Measurements from ENCODE around the gene SMKR1. TPM values are rescaled to one million over a fixed set of nuclear protein-coding genes. Genes with fewer than 3 reads are reported as not detected.

Gene SMKR1
- total and polyA plus RNA-seq, 3 donors from 2014 or later: 57.0 to 231 (median 210) TPM

DNA sequence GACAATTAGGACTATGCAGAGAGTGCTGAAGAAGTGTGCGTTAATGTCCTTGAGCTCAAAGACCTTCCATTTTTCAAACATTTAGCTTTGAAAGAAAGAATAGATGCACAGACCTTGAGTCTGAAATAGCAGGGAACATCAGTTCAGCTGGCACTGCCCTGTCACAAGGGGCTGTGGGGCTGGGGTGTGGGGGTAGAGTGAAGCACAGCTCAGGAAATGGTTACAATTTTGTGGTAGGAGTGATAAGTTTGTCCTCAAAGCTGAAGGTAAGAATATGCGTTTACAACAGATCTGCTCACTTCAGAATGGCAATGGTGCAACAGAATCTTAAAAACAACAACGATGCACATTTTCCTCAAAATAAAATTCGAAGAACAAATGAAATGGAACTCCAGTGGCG, 33.6 kb downstream of the SMKR1 start:
- DNase-seq: peak; percentile 57
- Histone ChIP-seq H3K9me3 (no peaks in the 10 kb centered on the region), H3K4me3 (no peak overlapping the region), H3K27ac (peak overlapping the region in 1 of 2 donors; percentile 71), H3K27me3 (no peaks in the 10 kb centered on the region), H3K4me1 (no peaks in the 10 kb centered on the region), H3K36me3 (ENCODE audit: low read depth, missing control alignments) (no peaks in the 10 kb centered on the region)
- WGBS, 2 donors: 46 to 49% methylated on average over 5 of the region's 5 CpGs
- intact Hi-C loops (cut with DNase I; ENCODE audit: low total_unique reads): no loop called here
- no peak for TF ChIP-seq POLR2A (IDR thresholded peaks at IDR 0.05)
- TF ChIP-seq, protein P1, sequence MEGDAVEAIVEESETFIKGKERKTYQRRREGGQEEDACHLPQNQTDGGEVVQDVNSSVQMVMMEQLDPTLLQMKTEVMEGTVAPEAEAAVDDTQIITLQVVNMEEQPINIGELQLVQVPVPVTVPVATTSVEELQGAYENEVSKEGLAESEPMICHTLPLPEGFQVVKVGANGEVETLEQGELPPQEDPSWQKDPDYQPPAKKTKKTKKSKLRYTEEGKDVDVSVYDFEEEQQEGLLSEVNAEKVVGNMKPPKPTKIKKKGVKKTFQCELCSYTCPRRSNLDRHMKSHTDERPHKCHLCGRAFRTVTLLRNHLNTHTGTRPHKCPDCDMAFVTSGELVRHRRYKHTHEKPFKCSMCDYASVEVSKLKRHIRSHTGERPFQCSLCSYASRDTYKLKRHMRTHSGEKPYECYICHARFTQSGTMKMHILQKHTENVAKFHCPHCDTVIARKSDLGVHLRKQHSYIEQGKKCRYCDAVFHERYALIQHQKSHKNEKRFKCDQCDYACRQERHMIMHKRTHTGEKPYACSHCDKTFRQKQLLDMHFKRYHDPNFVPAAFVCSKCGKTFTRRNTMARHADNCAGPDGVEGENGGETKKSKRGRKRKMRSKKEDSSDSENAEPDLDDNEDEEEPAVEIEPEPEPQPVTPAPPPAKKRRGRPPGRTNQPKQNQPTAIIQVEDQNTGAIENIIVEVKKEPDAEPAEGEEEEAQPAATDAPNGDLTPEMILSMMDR (IDR thresholded peaks at IDR 0.05): no peak

DNA sequence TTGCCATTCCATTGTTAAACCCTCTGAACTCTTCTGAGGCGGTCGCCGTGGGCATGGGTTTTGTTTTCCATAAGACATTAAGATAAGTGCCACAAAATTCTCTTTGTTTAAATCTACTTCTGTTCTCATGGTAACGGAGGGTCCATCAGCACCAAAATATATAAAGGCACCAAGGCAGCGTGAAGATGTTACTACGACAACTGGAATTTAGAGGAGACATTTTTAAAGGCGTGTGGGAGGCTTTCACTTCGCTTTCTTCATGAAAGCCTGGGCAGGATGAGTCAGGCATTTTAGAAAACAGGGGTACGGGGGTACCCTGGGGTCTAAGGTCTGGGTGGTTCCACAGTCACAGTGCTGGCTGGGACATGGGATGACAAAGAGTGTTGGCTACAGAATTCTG, 34.0 kb downstream of the SMKR1 start:
- no peaks in the 10 kb centered on the region for H3K9me3 ChIP-seq
- no peak for DNase-seq
- intact Hi-C loops (cut with DNase I; ENCODE audit: low total_unique reads): no loop called here
- peak overlapping the region; percentile 26 to 71 for H3K27ac ChIP-seq
- no peaks in the 10 kb centered on the region for H3K36me3 ChIP-seq (ENCODE audit: low read depth, missing control alignments)
- no peaks in the 10 kb centered on the region for H3K27me3 ChIP-seq
- no peak overlapping the region for H3K4me3 ChIP-seq
- 54 to 77% methylated on average over 9 of the region's 9 CpGs for WGBS, 2 donors
- TF ChIP-seq POLR2A (IDR thresholded peaks at IDR 0.05): no peak
- TF ChIP-seq, protein P1 (IDR thresholded peaks at IDR 0.05): no peak
- no peaks in the 10 kb centered on the region for H3K4me1 ChIP-seq

DNA sequence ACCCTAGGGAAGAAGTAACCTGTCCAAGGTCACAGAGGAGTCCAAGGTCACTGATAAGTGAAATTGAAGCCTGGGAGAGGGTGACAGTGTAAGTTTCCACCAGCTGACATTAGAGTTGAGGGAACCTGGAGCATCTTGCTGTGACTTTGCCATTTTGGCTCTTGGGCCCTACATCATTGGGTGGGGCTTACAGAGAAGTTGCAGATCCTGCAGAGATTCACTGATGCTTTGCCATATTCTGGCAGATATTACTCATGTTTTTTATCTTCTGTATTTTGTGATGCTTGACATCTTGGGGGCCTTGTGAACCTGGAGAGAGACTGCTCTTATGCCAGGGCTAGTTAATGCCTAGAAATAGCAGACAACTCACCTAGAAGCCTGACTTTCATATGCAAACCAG, 36.5 kb downstream of the SMKR1 start:
- H3K4me1 ChIP-seq: no peaks in the 10 kb centered on the region
- no peak for TF ChIP-seq POLR2A (IDR thresholded peaks at IDR 0.05)
- TF ChIP-seq, protein P1 (IDR thresholded peaks at IDR 0.05): no peak
- H3K27me3 ChIP-seq: no peaks in the 10 kb centered on the region
- no peaks in the 10 kb centered on the region for H3K36me3 ChIP-seq (ENCODE audit: low read depth, missing control alignments)
- H3K4me3 ChIP-seq: no peak overlapping the region
- intact Hi-C loops (cut with DNase I; ENCODE audit: low total_unique reads): no loop called here
- no peaks in the 10 kb centered on the region for H3K9me3 ChIP-seq
- no peak for DNase-seq
- H3K27ac ChIP-seq: no peak overlapping the region

DNA sequence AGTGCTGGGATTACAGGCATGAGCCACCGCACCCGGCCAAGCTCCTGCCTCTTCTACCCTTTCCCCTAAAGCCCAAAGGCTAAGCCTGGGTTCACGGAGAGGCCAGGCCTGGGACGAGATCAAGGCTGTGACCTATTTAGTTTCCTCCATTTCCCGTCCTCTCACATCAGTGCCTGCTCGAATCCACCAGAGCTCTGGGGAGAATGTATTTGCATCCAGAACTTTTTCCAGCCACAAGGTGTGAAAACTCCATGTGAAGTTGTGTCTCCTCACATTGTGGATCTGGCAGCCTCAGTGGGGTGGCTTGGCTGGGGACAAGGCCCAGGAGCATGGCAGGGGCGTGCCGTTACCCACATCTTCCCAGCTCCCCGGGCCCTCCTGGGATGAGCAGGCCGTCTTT, 38.0 kb downstream of the SMKR1 start:
- 89 to 90% methylated on average over 8 to 10 of the region's 10 CpGs for WGBS, 2 donors
- Histone ChIP-seq H3K27ac (no peak overlapping the region), H3K36me3 (ENCODE audit: low read depth, missing control alignments) (no peaks in the 10 kb centered on the region), H3K4me3 (no peak overlapping the region), H3K27me3 (no peaks in the 10 kb centered on the region), H3K4me1 (no peaks in the 10 kb centered on the region), H3K9me3 (no peaks in the 10 kb centered on the region)
- intact Hi-C loops (cut with DNase I; ENCODE audit: low total_unique reads): no loop called here
- no peak for TF ChIP-seq POLR2A (IDR thresholded peaks at IDR 0.05)
- TF ChIP-seq, protein P1 (IDR thresholded peaks at IDR 0.05): no peak
- no peak for DNase-seq

DNA sequence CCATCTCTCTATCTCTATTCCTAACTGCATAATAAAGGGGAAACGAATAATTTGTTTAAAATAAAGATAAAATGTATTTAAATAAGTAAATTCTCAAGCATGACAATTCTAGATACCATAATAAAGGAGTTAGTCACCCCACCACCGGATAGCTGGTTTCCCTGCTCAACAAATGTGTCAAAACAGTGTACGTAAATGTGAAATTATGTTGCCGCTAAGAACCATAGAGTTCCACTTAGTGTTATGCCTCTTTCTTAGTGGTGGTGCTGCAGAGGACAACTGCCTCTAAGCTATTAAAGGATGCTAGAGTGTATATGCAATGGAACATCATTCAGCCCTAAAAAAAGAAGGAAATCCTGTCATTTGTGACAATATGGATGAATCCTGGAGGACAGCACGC, 42.4 kb downstream of the SMKR1 start:
- Histone ChIP-seq H3K27ac (no peak overlapping the region), H3K9me3 (no peaks in the 10 kb centered on the region), H3K4me1 (no peaks in the 10 kb centered on the region), H3K27me3 (no peaks in the 10 kb centered on the region), H3K4me3 (no peak overlapping the region), H3K36me3 (ENCODE audit: low read depth, missing control alignments) (no peaks in the 10 kb centered on the region)
- intact Hi-C loops (cut with DNase I; ENCODE audit: low total_unique reads): no loop called here
- TF ChIP-seq, protein P1 (IDR thresholded peaks at IDR 0.05): no peak
- TF ChIP-seq POLR2A (IDR thresholded peaks at IDR 0.05): no peak
- no peak for DNase-seq
- 72 to 77% methylated on average over 5 of the region's 5 CpGs for WGBS, 2 donors

Measured in testis (tissue), 3 donors.